NCI-H82 (cell line): ENCODE results near the gene TRIOBP.

Source experiments
- DNase-seq: peaks from one replicate; lab custom pipeline; 2025; lab: John Stamatoyannopoulos, UW

TRIOBP gene

GRCh38 chr22:37669586-37669985 is 27.3 kb upstream of the TRIOBP start:
- DNase-seq, result no peak

- no peak for DNase-seq
These were observed 24.5 kb upstream of the TRIOBP start for GRCh38 chr22:37672206-37672919.

- no peak for DNase-seq
These were observed 23.9 kb upstream of the TRIOBP start for GRCh38 chr22:37672920-37673455.

- no peak for DNase-seq
These were observed 22.6 kb upstream of the TRIOBP start for GRCh38 chr22:37674248-37674647.

GRCh38 chr22:37674951-37675929 is 21.6 kb upstream of the TRIOBP start, which contains the start of gene LGALS1:
Gene LGALS1 (plus strand): TSS chr22:37675636. CDS start chr22:37675703, 67 bp downstream.
- DNase-seq, result peak; percentile 56

GRCh38 chr22:37675930-37676735 is 20.7 kb upstream of the TRIOBP start:
- no peak for DNase-seq

GRCh38 chr22:37676736-37677492 is 19.9 kb upstream of the TRIOBP start:
- peak; percentile 92 for DNase-seq

- DNase-seq, result no peak
These were observed 19.3 kb upstream of the TRIOBP start for GRCh38 chr22:37677493-37677974.

- DNase-seq, result no peak
These were observed 18.5 kb upstream of the TRIOBP start for GRCh38 chr22:37678372-37678771.

- DNase-seq, result no peak
These were observed 17.2 kb upstream of the TRIOBP start for GRCh38 chr22:37679670-37680069.

GRCh38 chr22:37680191-37680851 is 16.5 kb upstream of the TRIOBP start:
- no peak for DNase-seq

GRCh38 chr22:37681001-37681424 is 15.8 kb upstream of the TRIOBP start:
- DNase-seq, result no peak

- DNase-seq, result peak; percentile 82
These were observed 15.2 kb upstream of the TRIOBP start for GRCh38 chr22:37681556-37682049.

GRCh38 chr22:37684803-37685615 is 11.8 kb upstream of the TRIOBP start:
- no peak for DNase-seq

GRCh38 chr22:37686002-37686982 is 10.6 kb upstream of the TRIOBP start, which contains the start of gene NOL12:
Gene NOL12 (plus strand): TSS chr22:37686343. CDS start chr22:37686393, 50 bp downstream.
- DNase-seq, result peak; percentile 92

GRCh38 chr22:37690407-37690806 is 6.4 kb upstream of the TRIOBP start:
- no peak for DNase-seq

- DNase-seq, result no peak
These were observed 5.8 kb upstream of the TRIOBP start for GRCh38 chr22:37690901-37691504.
